ENCODE data around the gene CBY2.

Gene CBY2

GRCh38 chr13:45711951-45712350 is 9.8 kb downstream of the CBY2 start:
- no peak overlapping the region for H3K4me3 ChIP-seq (ENCODE audit: low read length, poor library complexity, severe bottlenecking)
- no peaks in the 10 kb centered on the region for H3K4me1 ChIP-seq (ENCODE audit: insufficient read depth, low read length, poor library complexity, severe bottlenecking)
- H3K27me3 ChIP-seq (ENCODE audit: insufficient read depth, low read length, poor library complexity, severe bottlenecking), result no peaks in the 10 kb centered on the region
- TF ChIP-seq CTCF (conservative IDR thresholded peaks at IDR 0.05; ENCODE audit: low read length) (no peak), EZH2phosphoT487 (IDR thresholded peaks at IDR 0.05; ENCODE audit: borderline replicate concordance) (no peak)
- no peak overlapping the region for H3K9ac ChIP-seq (ENCODE audit: low read depth, low read length, poor library complexity, severe bottlenecking)
- no peaks in the 10 kb centered on the region for H3K9me3 ChIP-seq (ENCODE audit: insufficient read depth, low read depth, low read length)
- no peaks in the 10 kb centered on the region for H3K36me3 ChIP-seq (ENCODE audit: insufficient read depth, low read length)
- H3F3A ChIP-seq (ENCODE audit: low read depth), result no peaks in the 10 kb centered on the region
- no peaks in the 10 kb centered on the region for H3K9me2 ChIP-seq (replicated peaks; ENCODE audit: low read depth, low read length)
- no peaks in the 10 kb centered on the region for H4K20me1 ChIP-seq (ENCODE audit: insufficient read depth, low read length, poor library complexity, severe bottlenecking)
- no peak overlapping the region for H2AFZ ChIP-seq (ENCODE audit: low read length)
- H3K79me2 ChIP-seq (ENCODE audit: insufficient read depth, low read length), result no peaks in the 10 kb centered on the region
- no peak overlapping the region for H3K4me2 ChIP-seq (ENCODE audit: low read depth, low read length, poor library complexity, severe bottlenecking)

GRCh38 chr13:45713106-45713690 is 11.1 kb downstream of the CBY2 start:
- H3K27me3 ChIP-seq (ENCODE audit: insufficient read depth, low read length, poor library complexity, severe bottlenecking), result no peaks in the 10 kb centered on the region
- H3K9ac ChIP-seq (ENCODE audit: low read depth, low read length, poor library complexity, severe bottlenecking), result no peak overlapping the region
- H3K36me3 ChIP-seq (ENCODE audit: insufficient read depth, low read length), result no peaks in the 10 kb centered on the region
- H4K20me1 ChIP-seq (ENCODE audit: insufficient read depth, low read length, poor library complexity, severe bottlenecking), result no peaks in the 10 kb centered on the region
- no peak overlapping the region for H2AFZ ChIP-seq (ENCODE audit: low read length)
- no peak for TF ChIP-seq EZH2phosphoT487 (IDR thresholded peaks at IDR 0.05; ENCODE audit: borderline replicate concordance)
- no peak for TF ChIP-seq CTCF (conservative IDR thresholded peaks at IDR 0.05; ENCODE audit: low read length)
- H3K79me2 ChIP-seq (ENCODE audit: insufficient read depth, low read length), result no peaks in the 10 kb centered on the region
- H3K4me1 ChIP-seq (ENCODE audit: insufficient read depth, low read length, poor library complexity, severe bottlenecking), result no peaks in the 10 kb centered on the region
- H3K9me2 ChIP-seq (replicated peaks; ENCODE audit: low read depth, low read length), result no peaks in the 10 kb centered on the region
- no peak overlapping the region for H3K4me2 ChIP-seq (ENCODE audit: low read depth, low read length, poor library complexity, severe bottlenecking)
- no peaks in the 10 kb centered on the region for H3K9me3 ChIP-seq (ENCODE audit: insufficient read depth, low read depth, low read length)
- H3F3A ChIP-seq (ENCODE audit: low read depth), result no peaks in the 10 kb centered on the region
- no peak overlapping the region for H3K4me3 ChIP-seq (ENCODE audit: low read length, poor library complexity, severe bottlenecking)

GRCh38 chr13:45713721-45714120 is 11.6 kb downstream of the CBY2 start:
- Histone ChIP-seq H3K9me3 (ENCODE audit: insufficient read depth, low read depth, low read length) (no peaks in the 10 kb centered on the region), H3K4me3 (ENCODE audit: low read length, poor library complexity, severe bottlenecking) (no peak overlapping the region), H2AFZ (ENCODE audit: low read length) (no peak overlapping the region), H3K79me2 (ENCODE audit: insufficient read depth, low read length) (no peaks in the 10 kb centered on the region), H3K9me2 (replicated peaks; ENCODE audit: low read depth, low read length) (no peaks in the 10 kb centered on the region), H3F3A (ENCODE audit: low read depth) (no peaks in the 10 kb centered on the region), H3K4me2 (ENCODE audit: low read depth, low read length, poor library complexity, severe bottlenecking) (no peak overlapping the region), H3K36me3 (ENCODE audit: insufficient read depth, low read length) (no peaks in the 10 kb centered on the region), H3K27me3 (ENCODE audit: insufficient read depth, low read length, poor library complexity, severe bottlenecking) (no peaks in the 10 kb centered on the region), H3K4me1 (ENCODE audit: insufficient read depth, low read length, poor library complexity, severe bottlenecking) (no peaks in the 10 kb centered on the region), H4K20me1 (ENCODE audit: insufficient read depth, low read length, poor library complexity, severe bottlenecking) (no peaks in the 10 kb centered on the region), H3K9ac (ENCODE audit: low read depth, low read length, poor library complexity, severe bottlenecking) (no peak overlapping the region)
- TF ChIP-seq EZH2phosphoT487 (IDR thresholded peaks at IDR 0.05; ENCODE audit: borderline replicate concordance), result no peak
- no peak for TF ChIP-seq CTCF (conservative IDR thresholded peaks at IDR 0.05; ENCODE audit: low read length)

Measured in Loucy (cell line).